Left hindlimb (tissue), 1 donor: ENCODE data around the gene TEAD3.
"Not testable (repeated sequence)": the region's sequence is repeated elsewhere in the genome, so short reads cannot be mapped to it uniquely, and the experiment has no call there.

Source experiments
- DNase-seq: peaks from one replicate; pipeline ENCODE4 v3.0.0-alpha.2; 2018

TEAD3 gene

DNA sequence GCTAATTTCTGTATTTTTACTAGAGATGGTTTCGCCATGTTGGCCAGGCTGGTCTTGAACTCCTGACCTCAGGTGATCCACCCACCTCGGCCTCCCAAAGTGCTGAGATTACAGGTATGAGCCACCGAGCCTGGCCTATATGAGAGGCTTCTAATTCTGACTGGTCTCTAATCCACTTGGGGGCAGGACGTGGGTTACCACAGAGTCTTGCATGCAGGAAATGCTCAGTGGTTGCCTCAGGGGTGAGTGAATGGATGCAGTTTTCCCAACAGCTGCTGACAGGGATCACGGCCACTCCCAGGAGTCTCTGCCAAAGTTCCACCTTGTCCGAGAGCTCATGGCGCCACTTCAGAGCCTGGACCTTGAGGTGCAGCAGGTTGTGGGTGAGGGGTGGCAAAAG, 51.2 kb downstream of the TEAD3 start:
- DNase-seq, result no peak

- DNase-seq, result no peak
Observed at GRCh38 chr6:35443341-35444030, 53.4 kb downstream of the TEAD3 start.

DNA sequence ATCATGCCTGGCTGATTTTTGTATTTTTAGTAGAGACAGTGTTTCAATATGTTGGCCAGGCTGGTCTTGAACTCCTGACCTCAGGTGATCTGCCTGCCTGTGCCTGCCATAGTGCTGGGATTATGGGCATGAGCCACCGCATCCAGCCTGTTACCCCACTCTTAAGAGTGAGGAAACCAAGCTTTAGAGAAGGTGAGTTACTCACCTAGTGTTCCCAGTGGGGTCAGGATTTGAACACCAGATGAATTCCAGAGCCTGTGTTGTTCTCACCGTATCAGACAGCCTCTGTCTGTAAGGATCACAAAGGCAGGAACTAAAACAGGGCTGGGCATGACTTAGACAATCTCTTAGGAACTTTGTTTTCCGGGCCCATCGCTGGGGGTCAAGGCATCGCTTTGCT, 54.2 kb downstream of the TEAD3 start:
- DNase-seq, result no peak

DNA sequence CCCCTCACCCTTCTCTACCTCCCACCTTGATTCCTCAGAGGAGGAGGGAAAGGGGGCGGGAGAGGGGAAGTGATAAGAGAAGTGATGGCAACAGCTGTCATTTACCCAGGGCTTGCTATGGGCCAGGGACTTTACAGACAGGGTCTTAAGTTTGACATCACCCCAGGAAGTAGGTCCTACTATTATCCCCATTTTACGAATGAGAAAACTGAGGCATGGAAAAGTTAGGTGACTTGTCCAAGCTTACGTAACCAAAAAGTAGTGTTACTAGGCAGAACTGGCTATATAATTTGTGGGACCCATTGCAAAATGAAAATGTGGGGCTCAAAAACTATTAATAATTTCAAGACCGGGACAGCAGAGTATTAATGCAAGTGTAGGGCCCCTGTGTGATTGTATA, 55.2 kb downstream of the TEAD3 start:
- no peak for DNase-seq

- DNase-seq, result no peak
Observed at GRCh38 chr6:35441205-35441604, 55.7 kb downstream of the TEAD3 start.

DNA sequence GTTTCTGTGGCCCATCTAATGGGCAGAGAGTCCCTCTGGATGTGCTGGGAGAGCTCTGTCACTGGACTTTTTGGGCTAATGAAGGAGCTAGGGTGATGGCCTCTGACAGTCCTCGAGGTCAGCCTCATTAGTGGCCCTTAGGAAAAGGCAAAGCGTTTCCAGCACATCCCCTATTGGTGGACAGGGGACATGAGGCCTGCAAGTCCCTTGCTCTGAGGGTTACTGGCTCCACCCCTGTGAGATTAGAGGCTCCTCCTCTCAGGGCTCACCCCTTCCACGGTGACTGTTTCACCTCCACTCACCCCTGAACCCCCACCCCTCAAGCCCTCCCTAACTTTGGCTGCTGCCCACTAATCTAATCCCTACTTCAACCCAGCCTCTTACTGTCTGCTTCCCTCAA, 57.6 kb downstream of the TEAD3 start:
- no peak for DNase-seq

DNA sequence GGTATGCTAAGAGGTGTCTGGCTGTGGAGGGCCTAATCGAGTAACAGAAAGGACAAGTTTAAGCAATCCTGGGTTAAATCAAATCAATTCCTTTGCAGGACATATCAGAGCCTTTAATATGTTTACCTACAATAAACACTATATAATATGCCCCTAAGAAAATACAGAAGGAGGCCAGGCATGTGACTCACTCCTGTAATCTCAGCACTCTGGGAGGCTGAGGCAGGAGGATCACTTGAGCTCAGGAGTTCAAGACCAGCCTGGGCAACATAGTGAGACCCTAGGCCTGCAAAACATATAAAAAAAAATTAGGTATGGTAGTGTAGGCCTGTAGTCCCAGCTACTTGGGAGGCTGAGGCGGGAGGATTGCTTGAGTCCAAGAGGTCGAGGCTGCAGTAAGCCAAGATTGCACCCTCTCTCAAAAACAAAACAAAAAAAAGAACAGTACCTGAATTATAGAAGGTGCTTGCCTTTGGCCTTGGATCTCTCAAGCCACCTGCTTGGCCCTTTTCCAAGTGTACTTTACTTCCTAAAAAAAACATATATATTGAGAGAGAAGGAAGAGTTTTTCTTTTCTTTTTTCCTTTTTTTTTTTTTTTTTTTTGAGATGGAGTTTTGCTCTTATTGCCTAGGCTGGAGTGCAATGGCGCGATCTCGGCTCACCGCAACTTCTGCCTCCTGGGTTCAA, 58.4 kb downstream of the TEAD3 start:
- DNase-seq, result not testable (repeated sequence)

- no peak for DNase-seq
Observed at GRCh38 chr6:35436071-35436857, 60.6 kb downstream of the TEAD3 start.

- DNase-seq, result no peak
Observed at GRCh38 chr6:35435074-35435837, 61.6 kb downstream of the TEAD3 start.

DNA sequence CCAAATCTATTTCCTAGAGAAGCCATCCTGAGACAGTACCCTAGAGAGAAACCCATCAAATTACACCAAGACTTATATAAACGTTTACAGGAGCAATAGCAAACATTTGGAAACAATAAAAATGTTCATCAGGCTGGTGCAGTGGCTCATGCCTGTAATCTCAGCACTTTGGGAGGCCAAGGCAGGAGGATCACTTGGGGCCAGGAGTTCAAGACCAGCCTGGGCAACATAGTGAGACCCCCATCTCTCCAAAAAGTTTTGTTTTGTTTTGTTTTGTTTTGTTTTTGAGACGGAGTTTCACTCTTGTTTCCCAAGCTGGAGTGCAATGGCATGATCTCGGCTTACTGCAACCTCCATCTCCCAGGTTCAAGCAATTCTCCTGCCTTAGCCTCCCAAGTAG, 64.2 kb downstream of the TEAD3 start:
- not testable (repeated sequence) for DNase-seq

DNA sequence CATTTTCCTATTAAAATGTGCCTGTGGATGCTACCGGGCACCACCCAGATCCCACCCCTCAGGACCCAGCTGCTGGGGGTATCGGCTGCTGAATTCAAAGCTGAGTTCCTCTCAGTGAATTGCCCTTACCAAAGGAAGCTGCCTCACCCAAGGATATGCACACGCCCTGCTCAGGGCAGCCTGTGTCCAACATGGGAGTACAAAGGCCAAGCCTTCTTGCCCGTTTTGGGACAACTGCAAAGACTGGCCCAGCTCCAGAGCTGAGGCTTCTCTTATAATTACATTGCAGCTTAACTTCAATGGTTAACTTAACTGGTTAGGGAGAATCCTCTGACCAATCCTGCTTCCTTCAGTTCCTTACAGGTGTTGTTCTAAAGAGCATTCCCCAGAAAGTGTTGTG, 64.6 kb downstream of the TEAD3 start:
- no peak for DNase-seq

DNA sequence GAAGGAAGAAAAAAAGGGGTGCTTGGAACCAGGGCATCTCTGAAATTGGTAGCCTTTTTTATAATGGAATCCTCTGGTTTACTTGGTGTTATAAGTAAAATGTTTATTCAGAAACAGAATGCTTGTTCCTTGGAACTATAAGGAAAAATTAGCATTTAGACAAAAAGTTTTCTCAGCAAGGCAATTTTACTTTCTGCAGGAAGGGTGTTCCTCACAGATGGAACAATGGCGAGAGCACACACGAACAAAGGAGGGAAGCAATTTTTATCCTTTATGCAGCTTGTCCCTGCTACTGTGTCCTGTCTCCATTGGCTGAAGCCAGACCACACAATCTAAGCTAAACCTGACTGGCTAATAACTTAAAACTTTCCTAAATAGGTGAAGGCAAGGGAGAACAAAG, 67.4 kb downstream of the TEAD3 start:
- DNase-seq, result no peak

DNA sequence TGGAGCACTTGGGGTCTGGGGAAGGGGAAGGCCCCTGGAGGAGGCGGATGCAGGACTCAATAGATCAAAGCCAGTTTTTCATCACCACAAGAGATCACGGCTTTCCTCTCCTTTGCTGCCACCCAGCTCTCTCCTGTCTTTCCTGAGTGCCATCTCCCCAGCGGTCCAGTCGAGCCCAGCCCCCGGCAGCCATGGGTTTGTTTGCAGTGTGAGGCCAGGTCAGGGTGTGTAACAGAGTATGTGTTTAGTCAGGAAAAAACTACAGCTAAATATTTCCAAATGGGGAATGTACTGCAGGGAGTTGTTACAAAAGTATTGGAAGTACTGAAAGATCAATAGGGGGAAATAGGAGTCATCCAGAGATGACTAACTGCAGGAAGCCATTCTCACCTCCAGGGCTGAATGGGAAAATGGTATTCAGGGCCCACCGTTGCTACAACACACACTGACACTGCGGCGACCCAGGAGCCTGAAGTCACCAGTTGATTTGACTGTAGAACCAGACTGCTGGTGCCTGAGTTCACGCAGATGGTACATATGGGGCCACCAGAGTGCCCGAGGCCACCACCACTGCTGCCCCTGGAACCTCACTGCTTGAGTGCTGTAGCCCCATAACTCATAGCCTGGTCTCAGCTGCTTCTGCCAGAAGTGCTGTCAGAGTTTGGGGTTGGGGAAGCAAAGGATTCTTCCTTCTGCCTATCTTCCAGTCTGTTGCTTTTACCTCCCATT, 68.3 kb downstream of the TEAD3 start:
- no peak for DNase-seq

GRCh38 chr6:35427851-35428321, 69.0 kb downstream of the TEAD3 start:
- no peak for DNase-seq

DNA sequence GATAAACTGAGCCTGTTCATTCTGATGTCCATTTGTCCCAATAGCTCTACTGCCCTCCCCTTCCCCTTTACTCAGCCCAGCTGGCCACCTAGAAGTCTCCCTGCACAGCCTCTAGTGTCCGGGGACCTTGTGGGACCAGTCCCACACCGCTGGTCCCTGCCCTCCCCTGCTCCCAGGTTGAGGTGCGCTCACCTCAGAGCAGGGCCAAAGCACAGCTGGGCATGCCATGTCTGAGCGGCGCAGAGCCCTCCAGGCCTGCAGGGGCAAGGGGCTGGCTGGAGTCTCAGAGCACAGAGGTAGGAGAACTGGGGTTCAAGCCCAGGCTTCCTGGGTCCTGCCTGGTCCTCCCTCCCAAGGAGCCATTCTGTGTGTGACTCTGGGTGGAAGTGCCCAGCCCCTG, 69.4 kb downstream of the TEAD3 start:
- no peak for DNase-seq

GRCh38 chr6:35426074-35426473, 70.8 kb downstream of the TEAD3 start:
- DNase-seq, result no peak

DNA sequence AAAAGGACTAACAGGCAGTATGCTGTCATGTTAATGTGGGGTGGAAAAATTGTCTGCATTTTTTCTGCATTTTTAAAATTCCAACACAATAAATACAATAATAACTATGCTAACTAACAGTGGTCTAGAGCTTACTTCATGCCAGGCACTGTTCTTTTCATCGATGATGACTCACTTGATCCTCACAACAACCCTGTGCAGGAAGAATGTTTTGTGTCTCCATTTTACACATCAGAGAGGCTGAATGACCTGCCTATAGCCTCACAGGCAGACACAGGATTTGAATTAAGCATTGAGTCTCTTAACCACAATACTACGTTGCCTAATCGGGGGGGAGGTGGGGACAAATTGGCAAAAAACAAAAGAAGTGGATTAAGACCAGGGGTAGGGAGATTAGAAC, 71.6 kb downstream of the TEAD3 start:
- DNase-seq, result no peak
